ENCODE measurements around the gene ZNF385C.
"Not testable (repeated sequence)": the region's sequence is repeated elsewhere in the genome, so short reads cannot be mapped to it uniquely, and the experiment has no call there.

The ZNF385C gene, protein sequence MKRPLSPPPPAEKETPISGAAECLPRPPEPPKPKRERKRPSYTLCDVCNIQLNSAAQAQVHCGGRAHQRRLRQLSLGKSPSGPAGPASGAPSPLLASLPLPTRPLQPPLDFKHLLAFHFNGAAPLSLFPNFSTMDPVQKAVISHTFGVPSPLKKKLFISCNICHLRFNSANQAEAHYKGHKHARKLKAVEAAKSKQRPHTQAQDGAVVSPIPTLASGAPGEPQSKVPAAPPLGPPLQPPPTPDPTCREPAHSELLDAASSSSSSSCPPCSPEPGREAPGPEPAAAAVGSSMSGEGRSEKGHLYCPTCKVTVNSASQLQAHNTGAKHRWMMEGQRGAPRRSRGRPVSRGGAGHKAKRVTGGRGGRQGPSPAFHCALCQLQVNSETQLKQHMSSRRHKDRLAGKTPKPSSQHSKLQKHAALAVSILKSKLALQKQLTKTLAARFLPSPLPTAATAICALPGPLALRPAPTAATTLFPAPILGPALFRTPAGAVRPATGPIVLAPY

DNA sequence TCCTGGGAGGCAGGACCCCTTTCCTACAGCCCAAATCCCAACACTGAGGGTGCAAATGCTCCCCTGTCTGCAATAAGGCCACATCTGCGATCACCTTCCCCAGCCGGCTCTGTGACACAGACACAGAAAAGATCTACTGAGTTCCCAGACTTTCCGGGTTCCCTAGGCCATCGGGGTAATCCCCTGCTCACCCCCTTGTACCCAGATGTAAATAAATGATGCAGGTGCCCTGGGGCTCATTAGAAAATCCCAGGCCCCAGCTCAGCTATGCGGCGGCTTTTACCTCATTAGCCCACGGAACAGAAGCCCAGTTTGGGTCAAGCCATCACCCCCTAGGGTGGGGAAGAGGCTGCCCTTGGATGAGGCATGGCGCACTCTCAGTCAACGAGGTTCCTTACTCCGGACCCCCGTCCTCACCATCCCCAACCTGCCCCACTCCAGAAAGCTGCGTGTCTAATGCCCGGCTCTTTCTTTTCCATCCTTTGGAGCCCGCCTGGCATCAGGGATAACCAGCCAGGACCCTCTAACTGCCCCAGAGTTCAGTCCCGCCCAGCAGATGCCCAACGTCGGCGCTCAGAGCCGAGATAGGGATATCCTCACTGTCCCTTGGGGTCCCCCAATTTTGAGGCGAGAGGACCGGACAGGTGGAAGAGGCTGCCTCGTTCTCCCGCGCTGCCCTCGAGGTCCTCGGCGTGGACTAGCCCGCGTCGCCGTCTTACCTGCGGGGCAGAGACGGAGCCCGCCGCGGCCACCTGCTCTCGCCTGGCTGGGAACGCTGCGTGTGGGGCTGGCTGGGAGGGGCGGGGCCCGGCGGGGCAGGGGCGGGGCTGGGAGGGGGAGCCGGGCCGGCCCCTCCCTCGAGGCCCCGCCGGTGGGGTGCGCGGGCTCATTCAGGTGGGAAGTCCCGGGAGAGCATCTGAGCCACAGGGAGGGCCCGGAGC is at the start of gene ZNF385C:
Gene ZNF385C, minus strand, starts transcription at position 783 of the 941 bp plus-strand sequence. CDS start 35,417 bp downstream, outside the sequence.
- Histone ChIP-seq H3K9me3 (ENCODE audit: control insufficient read depth in 2 of 2, low read length in 2 of 2) (no peaks in the 10 kb centered on the region), H3K4me1 (ENCODE audit: control insufficient read depth, insufficient read depth, low read length) (peaks cover 7% of the 10 kb centered on the region), H3K36me3 (ENCODE audit: control insufficient read depth in 2 of 2, insufficient read depth in 2 of 2, low read length in 2 of 2) (peaks cover 0 to under 1% of the 10 kb centered on the region in 2 donors), H3K4me3 (ENCODE audit: low read length in 2 of 2) (no peak within 1 kb of the TSS), H3K27ac (ENCODE audit: low read length) (no peak within 1 kb of the TSS), H3K27me3 (ENCODE audit: control insufficient read depth in 1 of 2, insufficient read depth in 2 of 2, low read length in 2 of 2) (peaks cover 23 to 27% of the 10 kb centered on the region in 2 donors), H3K9ac (ENCODE audit: low read length in 2 of 2) (peak within 1 kb of the TSS in 1 of 2 donors; percentile 36)

DNA sequence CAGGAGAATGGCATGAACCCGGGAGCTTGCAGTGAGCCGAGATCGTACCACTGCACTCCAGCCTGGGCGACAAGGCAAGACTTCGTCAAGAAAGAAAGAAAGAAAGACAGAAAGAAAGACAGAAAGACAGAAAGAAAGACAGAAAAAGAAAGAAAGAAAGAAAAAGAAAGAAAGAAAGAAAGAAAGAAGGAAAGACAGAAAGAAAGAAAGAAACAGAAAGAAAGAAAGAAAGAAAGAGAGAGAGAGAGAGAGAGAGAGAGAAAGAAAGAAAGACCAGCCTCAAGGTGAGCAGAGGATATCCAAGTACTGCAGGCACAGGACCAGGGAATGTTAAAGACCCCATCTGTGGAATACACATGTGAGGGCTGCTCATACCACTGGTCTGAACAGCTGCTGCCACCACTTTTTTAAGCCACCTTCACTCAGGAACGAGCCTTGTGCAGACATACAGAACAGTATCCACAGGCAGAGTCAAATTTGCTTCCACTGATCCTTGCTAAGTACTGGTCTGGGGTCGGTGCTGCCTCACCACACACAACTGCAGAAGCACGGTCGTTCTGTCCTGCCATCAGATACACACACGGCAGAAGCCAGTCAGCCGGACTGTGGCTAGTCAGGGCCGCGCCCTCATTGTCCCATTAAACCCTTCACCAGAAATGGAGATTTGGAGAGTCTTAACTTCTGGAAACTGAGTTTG is 48.8 kb upstream of the ZNF385C start:
- peaks cover 8 to 13% of the 10 kb centered on the region in 2 donors for H3K36me3 ChIP-seq (ENCODE audit: control insufficient read depth in 2 of 2, insufficient read depth in 2 of 2, low read length in 2 of 2)
- no peak overlapping the region for H3K27ac ChIP-seq (ENCODE audit: low read length)
- H3K9ac ChIP-seq (ENCODE audit: low read length in 2 of 2) = no peak overlapping the region
- H3K27me3 ChIP-seq (ENCODE audit: control insufficient read depth in 1 of 2, insufficient read depth in 2 of 2, low read length in 2 of 2) = no peaks in the 10 kb centered on the region
- H3K4me1 ChIP-seq (ENCODE audit: control insufficient read depth, insufficient read depth, low read length) = peaks cover 6% of the 10 kb centered on the region
- H3K9me3 ChIP-seq (ENCODE audit: control insufficient read depth in 2 of 2, low read length in 2 of 2) = no peaks in the 10 kb centered on the region
- no peak overlapping the region for H3K4me3 ChIP-seq (ENCODE audit: low read length in 2 of 2)

DNA sequence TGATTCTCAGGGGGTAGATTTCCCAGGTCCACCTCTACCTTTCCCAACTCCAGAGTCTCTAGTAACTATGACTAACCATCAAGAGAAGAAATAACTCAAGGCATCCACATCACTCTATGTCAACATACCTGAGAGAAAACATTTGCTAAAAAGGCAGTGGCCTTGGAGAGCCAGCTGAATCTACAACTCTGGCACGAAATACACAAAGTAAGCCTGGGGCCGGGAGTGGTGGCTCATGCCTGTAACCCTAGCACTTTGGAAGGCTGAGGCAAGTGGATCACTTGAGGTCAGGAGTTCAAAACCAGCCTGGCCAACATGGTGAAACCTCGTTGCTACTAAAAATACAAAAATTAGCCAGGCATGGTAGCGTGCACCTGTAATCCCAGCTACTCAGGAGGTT is 44.9 kb upstream of the ZNF385C start:
- not testable (repeated sequence) for H3K27ac ChIP-seq (ENCODE audit: low read length); H3K4me3 ChIP-seq (ENCODE audit: low read length in 2 of 2); H3K27me3 ChIP-seq (ENCODE audit: control insufficient read depth in 1 of 2, insufficient read depth in 2 of 2, low read length in 2 of 2); H3K9ac ChIP-seq (ENCODE audit: low read length in 2 of 2); H3K9me3 ChIP-seq (ENCODE audit: control insufficient read depth in 2 of 2, low read length in 2 of 2)
- Histone ChIP-seq H3K36me3 (ENCODE audit: control insufficient read depth in 2 of 2, insufficient read depth in 2 of 2, low read length in 2 of 2) (peaks cover 8 to 14% of the 10 kb centered on the region in 2 donors), H3K4me1 (ENCODE audit: control insufficient read depth, insufficient read depth, low read length) (peaks cover 17% of the 10 kb centered on the region)

DNA sequence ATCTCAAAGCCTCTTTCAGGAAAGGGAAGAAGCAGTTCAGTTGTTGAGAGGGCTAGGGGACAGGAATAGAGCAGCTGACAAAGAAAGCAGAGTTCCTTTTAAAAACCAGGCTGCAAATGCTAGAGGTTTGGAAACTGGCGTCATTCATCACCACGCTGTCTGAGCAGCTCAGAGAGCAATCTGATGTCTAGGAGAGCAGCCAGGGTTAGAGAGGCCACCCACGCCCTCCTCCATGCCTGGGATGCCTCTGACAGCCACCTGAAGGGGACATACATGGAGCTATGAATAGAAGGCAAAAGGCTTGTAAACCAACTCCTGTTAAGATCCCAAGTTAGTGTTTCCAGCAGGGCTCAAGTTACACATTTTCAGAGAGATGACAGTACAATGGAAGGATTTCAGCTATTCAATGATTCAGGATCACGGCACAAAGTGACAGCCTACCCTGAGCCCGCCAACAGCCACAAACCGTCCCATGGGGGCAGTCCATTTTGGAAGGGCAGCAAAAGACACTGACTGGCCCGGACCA is 44.2 kb upstream of the ZNF385C start:
- peaks cover 19% of the 10 kb centered on the region for H3K4me1 ChIP-seq (ENCODE audit: control insufficient read depth, insufficient read depth, low read length)
- H3K36me3 ChIP-seq (ENCODE audit: control insufficient read depth in 2 of 2, insufficient read depth in 2 of 2, low read length in 2 of 2) = peaks cover 8 to 14% of the 10 kb centered on the region in 2 donors
- no peak overlapping the region for H3K27ac ChIP-seq (ENCODE audit: low read length)
- no peak overlapping the region for H3K4me3 ChIP-seq (ENCODE audit: low read length in 2 of 2)
- H3K9ac ChIP-seq (ENCODE audit: low read length in 2 of 2) = no peak overlapping the region
- no peaks in the 10 kb centered on the region for H3K27me3 ChIP-seq (ENCODE audit: control insufficient read depth in 1 of 2, insufficient read depth in 2 of 2, low read length in 2 of 2)
- no peaks in the 10 kb centered on the region for H3K9me3 ChIP-seq (ENCODE audit: control insufficient read depth in 2 of 2, low read length in 2 of 2)

DNA sequence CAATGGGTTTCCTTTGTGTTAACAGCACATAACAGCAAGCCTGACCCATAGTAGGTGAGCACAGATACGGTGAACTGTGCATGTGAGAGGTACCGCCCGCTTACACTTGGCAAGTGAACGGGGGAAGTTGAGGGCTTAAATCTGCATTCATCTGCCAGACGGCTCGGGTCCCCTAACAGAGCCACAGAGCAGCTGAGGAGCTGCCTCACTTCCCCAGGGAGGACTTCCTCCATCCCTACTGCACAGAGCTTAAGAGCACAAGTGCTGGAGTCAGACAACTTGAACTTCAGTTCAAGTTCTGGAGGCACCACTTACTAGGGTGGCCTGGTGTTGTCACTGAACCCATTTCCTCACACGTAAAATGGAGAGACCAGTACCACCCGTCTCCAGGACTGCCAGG is 43.1 kb upstream of the ZNF385C start:
- Histone ChIP-seq H3K9me3 (ENCODE audit: control insufficient read depth in 2 of 2, low read length in 2 of 2) (no peaks in the 10 kb centered on the region), H3K9ac (ENCODE audit: low read length in 2 of 2) (no peak overlapping the region), H3K27ac (ENCODE audit: low read length) (no peak overlapping the region), H3K4me3 (ENCODE audit: low read length in 2 of 2) (no peak overlapping the region), H3K4me1 (ENCODE audit: control insufficient read depth, insufficient read depth, low read length) (peaks cover 19% of the 10 kb centered on the region), H3K36me3 (ENCODE audit: control insufficient read depth in 2 of 2, insufficient read depth in 2 of 2, low read length in 2 of 2) (peaks cover 3 to 12% of the 10 kb centered on the region in 2 donors), H3K27me3 (ENCODE audit: control insufficient read depth in 1 of 2, insufficient read depth in 2 of 2, low read length in 2 of 2) (no peaks in the 10 kb centered on the region)

DNA sequence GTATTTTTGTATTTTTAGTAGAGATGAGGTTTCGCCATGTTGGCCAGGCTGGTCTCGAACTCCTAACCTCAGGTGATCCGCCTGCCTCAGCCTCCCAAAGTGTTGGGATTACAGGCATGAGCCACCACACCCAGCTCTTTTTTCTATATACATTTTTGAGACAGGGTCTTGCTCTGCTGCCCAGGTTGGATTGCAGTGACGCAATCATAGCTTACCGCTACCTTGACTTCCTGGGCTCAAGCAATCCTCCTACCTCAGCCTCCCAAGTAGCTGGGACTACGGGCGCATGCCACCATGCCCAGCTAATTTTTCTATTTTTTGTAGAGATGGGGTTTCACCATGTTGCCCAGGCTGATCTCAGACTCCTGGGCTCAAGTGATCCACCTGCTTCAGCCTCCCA is 42.4 kb upstream of the ZNF385C start:
- H3K9me3 ChIP-seq (ENCODE audit: control insufficient read depth in 2 of 2, low read length in 2 of 2); H3K27ac ChIP-seq (ENCODE audit: low read length); H3K4me3 ChIP-seq (ENCODE audit: low read length in 2 of 2); H3K27me3 ChIP-seq (ENCODE audit: control insufficient read depth in 1 of 2, insufficient read depth in 2 of 2, low read length in 2 of 2); H3K9ac ChIP-seq (ENCODE audit: low read length in 2 of 2): not testable (repeated sequence)
- Histone ChIP-seq H3K36me3 (ENCODE audit: control insufficient read depth in 2 of 2, insufficient read depth in 2 of 2, low read length in 2 of 2) (peaks cover 5 to 12% of the 10 kb centered on the region in 2 donors), H3K4me1 (ENCODE audit: control insufficient read depth, insufficient read depth, low read length) (peaks cover 19% of the 10 kb centered on the region)

DNA sequence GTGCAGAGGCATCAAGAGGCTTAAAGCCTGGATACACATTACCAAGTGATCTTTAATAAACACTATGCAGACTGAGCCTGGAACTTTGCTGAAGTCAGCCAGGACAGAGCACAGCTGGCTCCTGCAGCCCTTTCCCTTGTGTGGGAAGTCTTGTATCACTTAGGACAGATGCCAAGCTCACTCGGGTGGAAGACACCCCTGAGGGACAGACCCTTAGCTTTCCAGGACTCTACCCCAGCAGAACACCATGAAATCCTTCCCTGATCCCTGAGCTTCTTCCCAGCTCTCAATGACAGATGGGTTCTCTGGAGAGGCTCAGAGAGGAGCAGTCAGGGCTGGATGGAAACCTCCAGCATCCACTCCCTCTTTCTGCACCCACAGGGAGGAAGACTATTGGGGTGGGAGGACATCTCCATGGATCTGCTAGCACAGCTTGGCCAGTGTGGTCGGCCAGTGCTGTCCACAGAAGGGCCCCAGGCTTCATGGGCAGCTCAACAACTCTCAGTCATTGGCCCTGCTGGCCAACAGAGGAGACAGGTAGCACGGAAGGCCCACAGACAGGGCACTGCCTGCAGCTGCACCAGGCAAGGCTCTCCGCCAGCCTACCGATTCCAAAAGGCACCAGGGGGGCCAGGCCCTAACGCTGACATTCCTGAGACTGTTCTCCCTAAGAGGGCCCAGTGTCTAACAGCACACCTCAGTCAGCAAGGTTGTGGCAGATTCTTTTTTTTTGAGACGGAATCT is 40.6 kb upstream of the ZNF385C start:
- peaks cover 24% of the 10 kb centered on the region for H3K4me1 ChIP-seq (ENCODE audit: control insufficient read depth, insufficient read depth, low read length)
- H3K36me3 ChIP-seq (ENCODE audit: control insufficient read depth in 2 of 2, insufficient read depth in 2 of 2, low read length in 2 of 2) = peaks cover 5 to 9% of the 10 kb centered on the region in 2 donors
- peak overlapping the region in 1 of 2 donors; percentile 3 for H3K4me3 ChIP-seq (ENCODE audit: low read length in 2 of 2)
- peak overlapping the region; percentile 4 to 36 for H3K9ac ChIP-seq (ENCODE audit: low read length in 2 of 2)
- H3K27me3 ChIP-seq (ENCODE audit: control insufficient read depth in 1 of 2, insufficient read depth in 2 of 2, low read length in 2 of 2) = no peaks in the 10 kb centered on the region
- peak overlapping the region; percentile 37 for H3K27ac ChIP-seq (ENCODE audit: low read length)
- H3K9me3 ChIP-seq (ENCODE audit: control insufficient read depth in 2 of 2, low read length in 2 of 2) = no peaks in the 10 kb centered on the region

DNA sequence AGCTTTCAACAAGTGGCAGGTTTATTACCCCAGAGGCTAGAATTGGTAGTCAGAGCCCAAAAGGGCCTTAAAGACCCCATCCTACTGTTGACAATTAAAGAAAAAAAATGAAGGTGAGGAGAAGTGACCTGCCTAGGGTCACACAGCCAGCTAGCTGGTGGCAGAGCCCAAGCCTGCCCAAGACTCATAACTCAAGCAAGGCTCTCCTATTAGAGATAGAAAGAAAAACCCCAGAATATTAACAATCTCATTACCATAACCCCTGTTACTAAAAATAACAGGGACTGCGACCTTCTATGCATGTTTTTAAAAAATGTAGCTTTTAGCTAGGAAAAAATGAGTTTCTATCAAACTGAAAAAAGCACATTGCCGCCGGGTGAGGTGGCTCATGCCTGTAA is 38.4 kb upstream of the ZNF385C start:
- Histone ChIP-seq H3K27ac (ENCODE audit: low read length) (no peak overlapping the region), H3K4me3 (ENCODE audit: low read length in 2 of 2) (no peak overlapping the region), H3K36me3 (ENCODE audit: control insufficient read depth in 2 of 2, insufficient read depth in 2 of 2, low read length in 2 of 2) (peaks cover 5 to 6% of the 10 kb centered on the region in 2 donors), H3K9ac (ENCODE audit: low read length in 2 of 2) (no peak overlapping the region), H3K9me3 (ENCODE audit: control insufficient read depth in 2 of 2, low read length in 2 of 2) (no peaks in the 10 kb centered on the region), H3K27me3 (ENCODE audit: control insufficient read depth in 1 of 2, insufficient read depth in 2 of 2, low read length in 2 of 2) (no peaks in the 10 kb centered on the region), H3K4me1 (ENCODE audit: control insufficient read depth, insufficient read depth, low read length) (peaks cover 25% of the 10 kb centered on the region)

DNA sequence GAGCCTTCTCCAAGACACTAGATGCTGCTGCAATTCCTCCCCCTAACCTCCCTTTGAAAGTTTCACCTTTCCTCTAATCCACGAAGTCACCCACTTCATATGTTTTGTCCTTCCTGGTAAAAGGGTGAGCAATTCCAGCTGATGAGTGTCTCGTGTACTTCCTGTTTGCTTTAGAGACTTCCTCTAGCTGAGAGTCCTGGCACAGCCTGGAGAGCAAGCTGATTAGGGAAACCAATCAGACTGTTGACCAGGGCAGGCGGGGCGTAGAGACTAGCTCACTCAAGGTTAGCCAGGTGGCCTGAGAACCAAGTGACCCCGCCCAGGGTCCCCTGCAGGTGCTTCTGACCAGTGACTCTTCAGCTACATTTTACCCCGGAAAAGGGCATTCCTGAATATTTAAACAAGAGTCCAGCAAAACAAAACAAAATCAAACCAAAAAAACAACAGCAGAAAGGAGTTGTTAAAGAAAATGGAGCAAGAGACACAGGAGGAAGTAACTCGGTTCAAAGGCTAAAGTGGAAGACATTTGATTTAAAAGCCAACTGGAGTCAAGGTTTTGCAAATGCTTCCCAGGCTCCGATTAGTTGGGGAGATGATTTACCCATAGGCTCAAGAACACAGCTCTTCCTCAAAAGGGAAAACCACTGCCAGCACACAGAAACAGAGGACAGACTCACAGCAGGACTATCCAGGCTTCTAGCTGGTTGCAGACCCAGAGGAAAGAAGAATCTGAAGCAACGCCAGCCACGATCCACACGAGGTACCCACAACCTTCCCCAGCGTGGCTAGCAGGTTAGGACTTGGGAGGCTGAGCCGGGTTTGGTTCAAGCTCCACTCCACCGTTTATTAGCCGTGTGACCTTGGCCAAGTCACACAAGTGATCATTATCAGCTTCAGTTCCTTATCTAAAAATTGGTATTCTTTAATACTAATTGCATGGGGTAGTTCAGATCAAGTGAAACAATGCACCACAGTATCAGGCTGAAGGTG is 37.7 kb upstream of the ZNF385C start:
- H3K9ac ChIP-seq (ENCODE audit: low read length in 2 of 2) = no peak overlapping the region
- H3K4me3 ChIP-seq (ENCODE audit: low read length in 2 of 2) = no peak overlapping the region
- H3K27me3 ChIP-seq (ENCODE audit: control insufficient read depth in 1 of 2, insufficient read depth in 2 of 2, low read length in 2 of 2) = no peaks in the 10 kb centered on the region
- peaks cover 5 to 10% of the 10 kb centered on the region in 2 donors for H3K36me3 ChIP-seq (ENCODE audit: control insufficient read depth in 2 of 2, insufficient read depth in 2 of 2, low read length in 2 of 2)
- H3K27ac ChIP-seq (ENCODE audit: low read length) = peak overlapping the region; percentile 11
- peaks cover 30% of the 10 kb centered on the region for H3K4me1 ChIP-seq (ENCODE audit: control insufficient read depth, insufficient read depth, low read length)
- no peaks in the 10 kb centered on the region for H3K9me3 ChIP-seq (ENCODE audit: control insufficient read depth in 2 of 2, low read length in 2 of 2)

Measured in stomach smooth muscle (tissue), 2 donors.